PC-3 (cell line): ENCODE measurements around the gene DMAC2. TPM values are rescaled to one million over a fixed set of nuclear protein-coding genes. Genes with fewer than 3 reads are reported as not detected.

Experiments used
- ATAC-seq: fragments of 200-7000 bp; cut with Tn5 transposase; 2 replicates; pipeline ENCODE4 v1.9.1; 2020; ENCODE audit warnings: mild to moderate bottlenecking, moderate library complexity
- BruUV-seq: library from RNA; stranded (reverse); fragments of 400-500 nt; replicated peaks from 2 replicates; lab custom pipeline; 2021; lab: Mats Ljungman, UMichigan
- CTCF ChIA-PET: fragments of 300-600 bp; sonication (Branson Sonifier 250); formaldehyde crosslinking; loops from one replicate; lab custom pipeline; 2022; ENCODE audit warnings: antibody characterized with exemption; lab: Charles Lee
- POLR2A ChIA-PET: fragments of 300-600 bp; sonication (Branson Sonifier 250); formaldehyde crosslinking; loops from one replicate; lab custom pipeline; 2022; ENCODE audit warnings: antibody characterized with exemption; ENCODE audit not compliant: unreplicated experiment; lab: Charles Lee
- DNase-seq: peaks from one replicate; pipeline ENCODE4 v3.0.0-alpha.2; 2015
- H2AFZ ChIP-seq: fragments of 300-600 bp; sonication (generic); 2 replicates; pipeline ENCODE4 v1.6.0; 2016; ENCODE audit warnings: antibody characterized with exemption, low read length
- H3F3A ChIP-seq: fragments of 300-600 bp; sonication (generic); one replicate; pipeline ENCODE4 v1.6.0; 2017; ENCODE audit warnings: antibody characterized with exemption, low read length, control low read depth, mild to moderate bottlenecking; ENCODE audit not compliant: unreplicated experiment
- H3K27ac ChIP-seq: fragments of 300-600 bp; sonication (generic); 2 replicates; pipeline ENCODE4 v1.5.1; 2016; ENCODE audit warnings: mild to moderate bottlenecking, low read length
- H3K27me3 ChIP-seq: fragments of 300-600 bp; sonication (generic); 2 replicates; pipeline ENCODE4 v1.6.1; 2016; ENCODE audit warnings: low read length, mixed read lengths
- H3K36me3 ChIP-seq: fragments of 300-600 bp; sonication (generic); 2 replicates; pipeline ENCODE4 v1.6.1; 2016; ENCODE audit warnings: low read depth, mixed run types, low read length, mixed read lengths
- H3K4me1 ChIP-seq: fragments of 300-600 bp; sonication (generic); 2 replicates; pipeline ENCODE4 v1.5.1; 2016; ENCODE audit warnings: low read length; ENCODE audit not compliant: insufficient read depth
- H3K4me2 ChIP-seq: fragments of 300-600 bp; sonication (generic); 2 replicates; pipeline ENCODE4 v1.6.0; 2016; ENCODE audit warnings: low read length
- H3K4me3 ChIP-seq: fragments of 300-600 bp; sonication (generic); 2 replicates; pipeline ENCODE4 v1.5.1; 2016; ENCODE audit warnings: mild to moderate bottlenecking, low read length, mixed read lengths
- H3K79me2 ChIP-seq: fragments of 300-600 bp; sonication (generic); 2 replicates; pipeline ENCODE4 v1.6.1; 2017; ENCODE audit warnings: low read length, mixed read lengths
- H3K9ac ChIP-seq: fragments of 300-600 bp; sonication (generic); 2 replicates; pipeline ENCODE4 v1.6.0; 2016; ENCODE audit warnings: mild to moderate bottlenecking, low read length
- H3K9me2 ChIP-seq: fragments of 300-600 bp; sonication (generic); replicated peaks from 2 replicates; pipeline ENCODE4 v1.6.1; 2016; ENCODE audit warnings: mixed run types, low read length, mixed read lengths
- H3K9me3 ChIP-seq: fragments of 300-600 bp; sonication (generic); 2 replicates; pipeline ENCODE4 v1.6.1; 2016; ENCODE audit warnings: low read length, mixed read lengths
- H4K20me1 ChIP-seq: fragments of 300-600 bp; sonication (generic); 2 replicates; pipeline ENCODE4 v1.6.1; 2016; ENCODE audit warnings: low read length, mixed read lengths
- CTCF ChIP-seq: fragments of 300-600 bp; sonication (generic); conservative IDR thresholded peaks from 2 replicates; pipeline ENCODE4 v1.5.1; 2017; ENCODE audit warnings: antibody characterized with exemption, low read depth, mild to moderate bottlenecking, low read length
- EZH2 ChIP-seq: fragments of 300-600 bp; sonication (generic); IDR thresholded peaks from one replicate; pipeline ENCODE4 v1.6.1; 2017; ENCODE audit warnings: antibody characterized with exemption, mild to moderate bottlenecking, low read length; ENCODE audit not compliant: unreplicated experiment
- EZH2phosphoT487 ChIP-seq: fragments of 300-600 bp; sonication (generic); IDR thresholded peaks from 2 replicates; pipeline ENCODE4 v1.6.1; 2018; ENCODE audit warnings: mild to moderate bottlenecking, antibody characterized with exemption, low read length, borderline replicate concordance
- intact Hi-C: fragments of 100-400 bp; cut with micrococcal nuclease; formaldehyde crosslinking; loops from 2 replicates; pipeline ENCODE4 v1.9.0; 2023
- total RNA-seq: library from RNA; depleted of rRNA; stranded (reverse); fragments of >200 nt; gene quantifications from 2 replicates; pipeline ENCODE4 v1.2.3, GENCODE V29; 2014

Gene DMAC2
- total RNA-seq, 1 experiment from 2014 or later: 36.8 TPM

GRCh38 chr19:41480336-41480735 lies 40.6 kb upstream of the DMAC2 start:
- ChIA-PET POLR2A (no interaction called here), CTCF (no interaction called here)
- H4K20me1 ChIP-seq: no peaks in the 10 kb centered on the region
- no TSS peak for BruUV-seq
- peaks cover 54% of the 10 kb centered on the region for H3K27me3 ChIP-seq
- H3K79me2 ChIP-seq: no peaks in the 10 kb centered on the region
- no peaks in the 10 kb centered on the region for H3F3A ChIP-seq
- H2AFZ ChIP-seq: no peak overlapping the region
- TF ChIP-seq CTCF (no peak), EZH2phosphoT487 (no peak), EZH2 (no peak)
- no peak overlapping the region for H3K9ac ChIP-seq
- H3K4me1 ChIP-seq: no peaks in the 10 kb centered on the region
- H3K9me2 ChIP-seq: no peaks in the 10 kb centered on the region
- H3K27ac ChIP-seq: no peak overlapping the region
- DNase-seq (no peak), ATAC-seq (no peak)
- no peaks in the 10 kb centered on the region for H3K9me3 ChIP-seq
- H3K4me2 ChIP-seq: no peak overlapping the region
- H3K36me3 ChIP-seq: no peaks in the 10 kb centered on the region
- no peak overlapping the region for H3K4me3 ChIP-seq
- intact Hi-C loops: no loop called here

- H3K4me2 ChIP-seq: no peak overlapping the region
- no peaks in the 10 kb centered on the region for H3K9me3 ChIP-seq
- H3K27me3 ChIP-seq: peaks cover 55% of the 10 kb centered on the region
- POLR2A ChIA-PET: no interaction called here
- H2AFZ ChIP-seq: no peak overlapping the region
- H3F3A ChIP-seq: no peaks in the 10 kb centered on the region
- ATAC-seq: no peak
- no TSS peak for BruUV-seq
- no peak overlapping the region for H3K9ac ChIP-seq
- H3K9me2 ChIP-seq: no peaks in the 10 kb centered on the region
- intact Hi-C loops: no loop called here
- no peak for DNase-seq
- H3K4me3 ChIP-seq: no peak overlapping the region
- CTCF ChIA-PET: no interaction called here
- no peaks in the 10 kb centered on the region for H3K4me1 ChIP-seq
- no peaks in the 10 kb centered on the region for H3K36me3 ChIP-seq
- TF ChIP-seq CTCF (no peak), EZH2phosphoT487 (no peak)
- no peaks in the 10 kb centered on the region for H4K20me1 ChIP-seq
- H3K79me2 ChIP-seq: no peaks in the 10 kb centered on the region
- no peak overlapping the region for H3K27ac ChIP-seq
Observed at GRCh38 chr19:41479757-41480191, 40.1 kb upstream of the DMAC2 start.

- Histone ChIP-seq H3K79me2 (no peaks in the 10 kb centered on the region), H3K9me3 (no peaks in the 10 kb centered on the region), H3K4me1 (no peaks in the 10 kb centered on the region), H3F3A (no peaks in the 10 kb centered on the region), H3K4me2 (no peak overlapping the region), H3K27ac (no peak overlapping the region), H3K9ac (no peak overlapping the region), H3K9me2 (no peaks in the 10 kb centered on the region), H3K27me3 (peaks cover 52% of the 10 kb centered on the region), H4K20me1 (no peaks in the 10 kb centered on the region), H3K4me3 (no peak overlapping the region), H2AFZ (no peak overlapping the region), H3K36me3 (no peaks in the 10 kb centered on the region)
- DNase-seq (no peak), ATAC-seq (no peak)
- POLR2A ChIA-PET: no interaction called here
- CTCF ChIA-PET: no interaction called here
- intact Hi-C loops: no loop called here
- BruUV-seq: no TSS peak
- TF ChIP-seq EZH2 (no peak), CTCF (no peak), EZH2phosphoT487 (no peak)
Observed at GRCh38 chr19:41478875-41479756, 39.4 kb upstream of the DMAC2 start.
